ENCODE measurements around the gene HGD.
"Not testable (repeated sequence)": the region's sequence is repeated elsewhere in the genome, so short reads cannot be mapped to it uniquely, and the experiment has no call there.

Gene HGD

DNA sequence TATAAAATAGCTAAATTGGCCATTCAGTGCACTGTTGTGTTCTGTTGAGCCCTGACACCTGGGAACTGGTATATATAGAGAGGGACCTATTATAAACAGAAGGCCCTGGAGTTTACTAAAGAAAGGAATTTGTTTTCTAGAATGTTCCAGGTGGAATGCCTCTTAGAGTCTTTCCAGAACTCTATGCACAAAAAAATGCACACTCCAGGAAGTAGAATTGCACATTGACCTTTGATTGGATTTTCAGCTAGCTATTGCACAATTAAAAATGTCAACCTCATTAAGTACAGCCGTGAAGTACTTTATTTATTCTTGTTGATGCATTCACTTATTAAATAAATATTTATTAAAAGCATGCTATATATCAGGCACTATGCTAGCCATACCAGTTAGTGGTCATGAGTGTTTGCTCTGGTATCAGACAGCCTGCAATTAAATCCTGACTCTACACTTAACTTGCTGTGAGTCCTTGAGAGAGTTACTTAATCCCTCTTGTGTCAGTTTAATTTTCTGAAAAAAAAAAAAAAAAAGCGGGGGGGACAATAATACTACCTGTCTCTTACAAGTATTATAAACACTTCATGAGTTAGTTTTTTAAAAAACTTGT lies 45.1 kb downstream of the HGD start:
- Mint-ChIP-seq H3K27ac (no peak overlapping the region), H3K36me3 (ENCODE audit: low read depth) (no peaks in the 10 kb centered on the region), H3K9me3 (peaks cover 5% of the 10 kb centered on the region), H3K4me3 (no peak overlapping the region), H3K27me3 (no peaks in the 10 kb centered on the region), H3K4me1 (ENCODE audit: low read depth) (no peaks in the 10 kb centered on the region)

DNA sequence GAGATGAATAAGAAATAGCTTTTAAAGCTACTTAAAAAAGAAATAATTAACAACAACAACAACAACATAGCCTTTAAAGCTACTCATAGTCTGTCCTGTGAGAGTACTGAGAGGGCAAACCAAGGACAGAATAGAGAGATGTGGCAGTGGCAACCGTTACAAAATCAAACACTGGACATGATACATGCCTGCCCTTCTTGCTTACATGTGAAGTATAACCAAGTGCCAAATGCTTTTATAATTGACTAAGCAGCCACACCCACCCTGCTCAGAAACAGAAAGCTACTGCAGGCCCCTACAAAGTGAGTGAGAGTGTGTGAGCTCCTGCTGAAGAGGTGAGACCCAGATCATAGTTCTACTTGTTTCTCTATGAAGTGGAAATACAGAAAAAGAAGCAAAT lies 47.5 kb downstream of the HGD start:
- no peaks in the 10 kb centered on the region for H3K4me1 Mint-ChIP-seq (ENCODE audit: low read depth)
- H3K36me3 Mint-ChIP-seq (ENCODE audit: low read depth), result no peaks in the 10 kb centered on the region
- no peaks in the 10 kb centered on the region for H3K27me3 Mint-ChIP-seq

DNA sequence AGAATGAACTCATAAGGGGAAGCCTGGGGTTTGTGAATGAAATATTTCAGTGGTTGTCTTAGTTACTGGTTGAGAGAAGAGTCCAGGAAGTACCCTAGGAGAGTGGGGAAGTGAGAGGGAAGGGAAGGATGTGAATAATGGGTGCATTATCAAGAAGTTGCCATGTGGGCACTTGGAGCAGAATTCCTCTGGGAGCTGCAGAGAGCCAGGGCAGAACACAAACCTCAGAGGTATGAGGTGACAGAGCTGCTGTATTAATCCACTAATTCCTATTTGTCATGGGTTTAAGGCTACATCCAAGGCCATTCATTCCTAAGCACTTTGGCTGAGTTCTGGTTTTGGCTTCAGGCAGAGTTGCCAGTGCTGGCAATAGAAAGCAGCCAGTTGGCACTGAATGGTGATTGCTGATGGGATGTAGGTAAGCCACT lies 56.9 kb downstream of the HGD start:
- Mint-ChIP-seq H3K36me3 (ENCODE audit: low read depth) (peaks cover 4% of the 10 kb centered on the region), H3K27me3 (peaks cover 3% of the 10 kb centered on the region), H3K27ac (no peak overlapping the region), H3K9me3 (peaks cover 27% of the 10 kb centered on the region), H3K4me3 (no peak overlapping the region), H3K4me1 (ENCODE audit: low read depth) (no peaks in the 10 kb centered on the region)

More for the DNA sequence above, 47.5 kb downstream of the HGD start:
- H3K27ac Mint-ChIP-seq, result no peak overlapping the region
- H3K9me3 Mint-ChIP-seq, result peaks cover 17% of the 10 kb centered on the region
- H3K4me3 Mint-ChIP-seq, result no peak overlapping the region

DNA sequence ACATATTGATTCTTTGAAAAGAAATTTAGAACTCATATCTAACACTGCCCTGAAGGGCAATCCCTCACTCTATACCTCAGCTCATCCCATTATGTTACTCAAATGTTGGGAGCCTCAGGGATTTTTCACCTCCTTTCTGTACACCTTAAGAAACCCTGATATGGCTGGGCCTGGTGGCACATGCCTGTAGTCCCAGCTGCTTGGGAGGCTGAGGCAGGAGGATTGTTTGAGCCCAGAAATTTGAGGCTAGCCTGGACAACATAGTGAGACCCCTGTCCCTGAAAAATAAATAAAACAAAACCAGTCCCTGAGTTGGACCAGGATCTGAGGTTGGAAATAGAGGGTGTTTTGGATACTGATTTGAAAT lies 58.3 kb downstream of the HGD start:
- Mint-ChIP-seq H3K9me3 (peaks cover 22% of the 10 kb centered on the region), H3K27ac (no peak overlapping the region), H3K4me3 (no peak overlapping the region), H3K4me1 (ENCODE audit: low read depth) (no peaks in the 10 kb centered on the region), H3K27me3 (peaks cover 3% of the 10 kb centered on the region), H3K36me3 (ENCODE audit: low read depth) (peaks cover 4% of the 10 kb centered on the region)

DNA sequence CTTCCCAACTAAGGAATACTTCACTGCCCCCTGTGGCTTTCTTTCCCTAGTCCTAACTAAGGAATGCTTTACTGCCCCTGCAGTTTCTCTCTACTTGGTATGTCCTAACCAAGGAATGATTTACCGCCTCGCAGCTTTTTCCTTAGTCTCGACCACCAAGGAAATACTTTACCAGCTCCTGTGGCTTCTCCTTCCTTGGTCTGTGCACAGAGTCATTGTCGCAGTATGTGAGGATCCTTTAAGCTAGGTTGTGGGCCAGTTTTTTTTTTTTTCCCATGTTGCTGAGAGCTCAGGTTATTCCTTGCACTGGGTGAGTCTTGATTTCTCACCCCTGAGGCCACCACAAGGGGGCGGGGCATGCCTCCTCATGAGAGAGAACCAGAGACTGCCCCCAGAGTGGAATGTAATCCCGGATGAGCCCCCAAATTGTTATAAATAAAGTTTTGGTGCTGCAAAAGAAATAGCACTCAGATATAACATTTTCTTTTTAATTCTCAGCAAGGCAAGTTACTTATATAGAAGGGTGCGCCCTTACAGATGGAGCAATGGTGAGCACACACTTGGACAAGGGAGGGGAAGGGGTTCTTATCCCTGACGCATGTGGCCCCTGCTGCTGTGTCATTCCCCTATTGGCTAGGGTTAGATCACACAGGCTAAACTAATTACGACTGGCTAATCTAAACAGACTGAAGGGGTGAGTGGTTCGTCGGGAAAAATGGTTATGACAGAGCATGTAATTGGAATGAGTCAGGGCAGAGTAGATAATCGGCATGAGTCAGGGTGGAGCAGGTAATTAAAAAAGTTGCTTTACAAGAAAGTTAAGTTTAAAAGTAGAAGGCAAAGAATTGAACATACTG lies 58.9 kb downstream of the HGD start:
- Mint-ChIP-seq H3K36me3 (ENCODE audit: low read depth) (peaks cover 4% of the 10 kb centered on the region), H3K4me1 (ENCODE audit: low read depth) (no peaks in the 10 kb centered on the region), H3K27ac (no peak overlapping the region), H3K9me3 (peaks cover 22% of the 10 kb centered on the region), H3K4me3 (no peak overlapping the region), H3K27me3 (peaks cover 3% of the 10 kb centered on the region)

DNA sequence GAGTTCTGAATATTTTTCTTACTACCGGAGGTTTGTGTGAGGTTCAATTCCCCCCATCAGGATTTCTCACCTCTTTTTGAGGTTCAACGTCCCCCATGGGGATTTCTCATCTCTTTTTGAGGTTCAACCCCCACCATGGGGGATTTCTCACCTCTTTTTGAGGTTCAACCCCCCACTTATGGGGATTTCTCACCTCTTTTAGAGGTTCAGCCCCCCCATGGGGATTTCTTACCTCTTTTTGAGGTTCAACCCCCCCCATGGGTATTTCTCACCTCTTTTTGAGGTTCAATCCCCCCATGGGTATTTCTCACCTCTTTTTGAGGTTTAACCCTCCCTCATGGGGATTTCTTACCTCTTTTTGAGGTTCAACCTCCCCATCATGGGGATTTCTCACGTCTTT lies 59.6 kb downstream of the HGD start:
- no peak overlapping the region for H3K27ac Mint-ChIP-seq
- H3K36me3 Mint-ChIP-seq (ENCODE audit: low read depth), result peaks cover 4% of the 10 kb centered on the region
- H3K27me3 Mint-ChIP-seq, result peaks cover 3% of the 10 kb centered on the region
- H3K9me3 Mint-ChIP-seq, result peaks cover 22% of the 10 kb centered on the region
- H3K4me3 Mint-ChIP-seq, result no peak overlapping the region
- H3K4me1 Mint-ChIP-seq (ENCODE audit: low read depth), result no peaks in the 10 kb centered on the region

DNA sequence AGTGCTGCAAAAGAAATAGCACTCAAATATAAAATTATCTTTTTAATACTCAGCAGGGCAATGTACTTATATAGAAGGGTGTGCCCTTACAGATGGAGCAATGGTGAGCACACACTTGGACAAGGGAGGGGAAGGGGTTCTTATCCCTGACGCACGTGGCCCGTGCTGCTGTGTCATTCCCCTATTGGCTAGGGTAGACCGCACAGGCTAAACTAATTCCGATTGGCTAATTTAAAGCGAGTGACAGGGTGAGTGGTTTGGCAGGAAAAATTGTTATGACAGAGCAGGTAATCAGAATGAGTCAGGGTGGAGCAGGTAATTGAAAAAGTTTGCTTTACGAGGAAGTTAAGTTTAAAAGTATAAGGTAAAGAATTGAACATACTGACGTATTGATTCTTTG lies 65.3 kb downstream of the HGD start:
- not testable (repeated sequence) for H3K4me1 Mint-ChIP-seq (ENCODE audit: low read depth); H3K9me3 Mint-ChIP-seq; H3K4me3 Mint-ChIP-seq; H3K27me3 Mint-ChIP-seq; H3K36me3 Mint-ChIP-seq (ENCODE audit: low read depth); H3K27ac Mint-ChIP-seq

DNA sequence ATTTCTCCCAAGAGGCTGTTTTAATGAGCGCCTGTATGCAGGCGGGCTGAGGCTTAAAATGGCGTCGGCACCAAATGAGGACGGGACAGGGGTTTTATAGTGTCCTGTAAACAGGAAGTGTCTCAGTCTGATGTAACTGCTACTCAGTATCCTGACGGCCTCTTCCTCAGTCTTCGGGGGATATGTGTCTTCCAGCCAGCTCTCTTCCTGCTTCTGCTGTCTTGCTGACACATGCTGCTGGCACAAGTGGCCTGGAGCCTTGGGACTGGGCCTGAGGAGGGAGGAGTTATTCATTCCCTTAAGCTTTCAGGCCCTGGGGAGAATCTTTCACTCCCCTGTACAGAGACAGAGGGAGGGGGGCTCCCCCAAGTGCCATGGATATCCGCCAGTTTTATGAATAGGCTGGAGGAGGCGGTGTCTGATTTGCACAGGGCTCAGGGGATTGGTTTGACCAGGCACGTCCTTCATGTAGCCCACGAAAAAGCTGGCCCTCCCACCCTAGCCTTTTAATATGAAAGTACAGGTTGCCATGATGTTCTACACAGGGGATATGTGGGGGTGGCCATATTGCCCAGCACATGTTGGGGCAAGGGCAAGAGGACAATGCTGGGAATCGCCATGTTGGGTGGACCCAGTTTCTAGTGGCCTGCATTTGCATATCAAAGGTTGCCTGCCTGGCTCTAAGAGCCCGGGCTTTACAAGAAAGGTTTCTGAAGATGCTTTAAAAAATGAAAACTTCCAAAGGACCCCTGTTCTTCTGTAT lies 66.0 kb downstream of the HGD start:
- Mint-ChIP-seq H3K36me3 (ENCODE audit: low read depth) (no peaks in the 10 kb centered on the region), H3K27me3 (peaks cover 4% of the 10 kb centered on the region), H3K4me3 (no peak overlapping the region), H3K9me3 (no peaks in the 10 kb centered on the region), H3K27ac (no peak overlapping the region), H3K4me1 (ENCODE audit: low read depth) (no peaks in the 10 kb centered on the region)

DNA sequence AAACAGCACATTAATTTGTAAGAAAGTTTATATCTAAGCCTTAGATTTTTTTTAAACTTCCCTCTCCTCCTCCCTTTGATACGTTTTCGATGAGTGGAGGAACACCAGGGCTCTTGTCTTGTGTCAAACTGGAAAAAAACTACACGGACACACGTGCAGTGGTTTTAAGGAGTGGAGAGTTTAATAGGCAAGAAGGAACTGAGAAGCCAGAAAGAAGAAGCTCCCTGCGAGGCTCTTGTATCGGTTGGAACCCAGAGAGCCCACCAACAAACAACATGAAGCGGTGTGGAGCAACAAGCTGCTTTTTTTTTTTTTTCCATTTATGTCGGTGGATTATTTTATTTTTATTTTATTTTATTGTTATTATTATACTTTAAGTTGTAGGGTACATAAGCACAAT lies 67.3 kb downstream of the HGD start:
- Mint-ChIP-seq H3K27me3 (peaks cover 4% of the 10 kb centered on the region), H3K36me3 (ENCODE audit: low read depth) (no peaks in the 10 kb centered on the region), H3K4me1 (ENCODE audit: low read depth) (no peaks in the 10 kb centered on the region), H3K4me3 (no peak overlapping the region), H3K27ac (no peak overlapping the region), H3K9me3 (no peaks in the 10 kb centered on the region)

DNA sequence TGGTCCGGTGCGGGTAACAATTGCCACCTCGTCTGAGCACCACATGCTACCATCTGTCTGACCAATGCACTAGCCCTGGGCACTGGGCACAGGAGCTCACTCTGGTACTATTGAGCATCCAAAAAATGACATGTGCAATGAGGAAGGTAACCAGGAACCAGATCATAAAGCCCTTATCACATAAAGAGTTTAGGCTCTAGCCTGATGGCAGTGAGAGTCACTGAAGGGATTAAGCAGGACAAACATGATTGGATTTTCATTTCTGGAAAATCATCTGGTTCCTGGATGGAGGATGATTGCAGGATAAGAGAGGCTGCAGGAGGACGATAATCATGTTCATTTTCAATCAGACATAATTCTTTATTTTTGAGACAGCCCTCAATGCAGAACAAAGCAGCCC lies 73.5 kb downstream of the HGD start:
- Mint-ChIP-seq H3K4me3 (no peak overlapping the region), H3K4me1 (ENCODE audit: low read depth) (no peaks in the 10 kb centered on the region), H3K27me3 (peaks cover 4% of the 10 kb centered on the region), H3K27ac (no peak overlapping the region), H3K9me3 (no peaks in the 10 kb centered on the region), H3K36me3 (ENCODE audit: low read depth) (peaks cover under 1% of the 10 kb centered on the region)

DNA sequence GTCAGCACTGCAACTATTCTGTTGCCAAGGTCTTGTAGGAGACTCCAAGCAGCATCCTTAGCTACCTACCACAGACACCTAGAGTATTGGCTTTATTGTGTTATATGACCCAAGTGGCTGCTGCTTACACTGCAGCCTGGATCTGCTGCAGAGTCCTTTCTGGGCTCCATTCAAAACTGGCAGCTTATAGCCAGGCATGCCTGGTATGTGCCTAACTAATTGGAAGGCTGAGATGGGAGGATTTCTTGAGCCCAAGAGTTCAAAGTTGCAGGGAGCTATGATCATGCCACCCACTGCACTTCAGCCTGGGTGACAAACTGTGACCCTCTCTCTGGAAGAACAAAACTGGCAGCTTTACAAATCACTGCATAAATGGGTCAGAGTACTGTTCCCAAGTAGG lies 77.3 kb downstream of the HGD start:
- Mint-ChIP-seq H3K27me3 (no peaks in the 10 kb centered on the region), H3K4me1 (ENCODE audit: low read depth) (peaks cover 3% of the 10 kb centered on the region), H3K4me3 (no peak overlapping the region), H3K9me3 (no peaks in the 10 kb centered on the region), H3K36me3 (ENCODE audit: low read depth) (peaks cover 19% of the 10 kb centered on the region), H3K27ac (no peak overlapping the region)

DNA sequence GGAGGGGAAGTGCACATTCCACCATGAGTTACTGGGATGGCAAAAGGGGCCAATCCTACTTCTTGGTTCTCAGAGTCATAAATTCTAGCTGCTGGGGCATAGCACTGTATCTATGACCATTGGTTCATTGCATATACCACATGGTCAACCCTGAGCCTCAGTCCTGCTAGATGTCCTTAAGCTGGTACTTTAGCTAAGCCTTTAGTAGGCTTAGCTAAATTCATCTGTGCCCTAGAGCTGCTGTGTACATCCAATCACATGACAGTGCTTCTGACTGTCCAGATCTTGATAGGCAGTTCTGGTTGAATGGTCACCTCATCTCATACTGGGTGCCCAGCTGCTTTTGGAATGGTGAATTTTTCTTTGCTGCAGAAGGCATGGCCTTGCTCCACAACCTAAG lies 77.7 kb downstream of the HGD start:
- H3K36me3 Mint-ChIP-seq (ENCODE audit: low read depth), result peaks cover 19% of the 10 kb centered on the region
- H3K4me1 Mint-ChIP-seq (ENCODE audit: low read depth), result peaks cover 3% of the 10 kb centered on the region
- H3K27me3 Mint-ChIP-seq, result no peaks in the 10 kb centered on the region
- H3K27ac Mint-ChIP-seq, result no peak overlapping the region
- H3K4me3 Mint-ChIP-seq, result no peak overlapping the region
- no peaks in the 10 kb centered on the region for H3K9me3 Mint-ChIP-seq

DNA sequence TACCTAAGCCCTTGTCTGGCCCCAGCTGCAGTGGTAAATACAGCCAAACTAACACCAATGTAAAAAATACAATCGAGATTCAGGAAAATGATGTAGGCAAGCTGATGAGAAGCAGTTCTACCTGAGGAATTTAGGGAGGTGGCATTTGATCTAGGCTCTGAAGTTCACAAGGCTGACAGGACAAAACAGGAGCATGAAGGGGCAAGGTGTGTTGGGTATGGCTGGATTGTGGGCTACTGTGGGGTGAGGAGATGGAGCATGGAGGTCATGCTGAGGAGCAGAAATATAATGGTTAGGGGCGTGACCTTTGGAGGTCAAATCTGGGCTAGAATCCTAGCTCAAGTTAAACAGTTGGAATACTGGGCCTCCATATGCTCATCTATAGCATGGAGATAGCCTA lies 79.4 kb downstream of the HGD start:
- no peak overlapping the region for H3K27ac Mint-ChIP-seq
- H3K4me1 Mint-ChIP-seq (ENCODE audit: low read depth), result peaks cover 3% of the 10 kb centered on the region
- peaks cover 19% of the 10 kb centered on the region for H3K36me3 Mint-ChIP-seq (ENCODE audit: low read depth)
- no peak overlapping the region for H3K4me3 Mint-ChIP-seq
- no peaks in the 10 kb centered on the region for H3K9me3 Mint-ChIP-seq
- H3K27me3 Mint-ChIP-seq, result no peaks in the 10 kb centered on the region

DNA sequence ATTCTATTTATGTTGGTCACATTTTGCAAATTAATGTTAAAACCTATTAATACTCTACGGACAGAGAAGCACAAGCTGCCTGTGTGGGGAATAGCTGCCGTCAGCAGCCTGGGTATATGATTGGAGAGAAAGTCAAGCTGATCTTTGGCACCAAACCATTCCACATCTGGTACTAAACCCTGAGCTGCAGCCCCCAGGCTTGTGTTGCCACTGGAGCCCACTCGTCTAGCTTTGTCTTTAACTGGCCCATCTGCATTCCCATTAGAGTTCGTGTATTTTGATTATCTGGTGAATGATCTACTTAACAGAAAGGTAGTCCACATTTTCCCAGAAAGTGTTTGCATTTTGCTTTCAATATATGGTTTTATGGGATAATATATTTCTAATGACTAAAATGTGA lies 80.5 kb downstream of the HGD start:
- no peak overlapping the region for H3K4me3 Mint-ChIP-seq
- peaks cover 19% of the 10 kb centered on the region for H3K36me3 Mint-ChIP-seq (ENCODE audit: low read depth)
- H3K9me3 Mint-ChIP-seq, result no peaks in the 10 kb centered on the region
- peaks cover 3% of the 10 kb centered on the region for H3K4me1 Mint-ChIP-seq (ENCODE audit: low read depth)
- H3K27ac Mint-ChIP-seq, result no peak overlapping the region
- no peaks in the 10 kb centered on the region for H3K27me3 Mint-ChIP-seq

DNA sequence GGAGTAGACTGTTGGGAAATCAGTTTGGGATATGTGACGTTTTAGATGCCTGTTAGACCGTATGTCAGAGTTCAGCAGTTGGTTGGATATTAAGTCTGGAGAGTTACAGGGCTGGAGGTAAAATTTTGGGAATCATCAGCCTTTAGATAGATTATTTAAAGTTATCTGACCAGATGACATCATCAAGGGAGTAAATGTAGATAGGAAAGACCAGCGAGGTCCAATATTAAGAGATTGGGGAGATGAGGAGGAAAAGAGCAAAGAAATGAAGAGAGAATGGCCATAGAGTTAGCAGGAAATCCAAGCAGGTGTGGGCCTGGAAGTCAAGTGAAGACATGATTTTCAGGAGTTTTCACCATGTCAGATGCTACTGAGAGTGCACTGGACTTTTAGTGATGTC lies 82.8 kb downstream of the HGD start:
- Mint-ChIP-seq H3K36me3 (ENCODE audit: low read depth) (peaks cover 19% of the 10 kb centered on the region), H3K27me3 (no peaks in the 10 kb centered on the region), H3K9me3 (no peaks in the 10 kb centered on the region), H3K4me1 (ENCODE audit: low read depth) (peaks cover 13% of the 10 kb centered on the region), H3K4me3 (no peak overlapping the region), H3K27ac (no peak overlapping the region)

Data from stimulated activated naive CD8-positive, alpha-beta T cell treated with anti-CD3 and anti-CD28 coated beads, Interleukin-15, Interleukin-2, amounts not matched to agents 100 ng/mL and 50 ng/mL, for 24 hours (primary cell).